Measurements from ENCODE around the gene LCN6. TPM values are rescaled to one million over a fixed set of nuclear protein-coding genes. Genes with fewer than 3 reads are reported as not detected.

LCN6 gene
- total and polyA plus RNA-seq, 2 donors (not counting 1 experiment from before 2014, with no cell fraction given), result 0.18 TPM; not detected in 1

DNA sequence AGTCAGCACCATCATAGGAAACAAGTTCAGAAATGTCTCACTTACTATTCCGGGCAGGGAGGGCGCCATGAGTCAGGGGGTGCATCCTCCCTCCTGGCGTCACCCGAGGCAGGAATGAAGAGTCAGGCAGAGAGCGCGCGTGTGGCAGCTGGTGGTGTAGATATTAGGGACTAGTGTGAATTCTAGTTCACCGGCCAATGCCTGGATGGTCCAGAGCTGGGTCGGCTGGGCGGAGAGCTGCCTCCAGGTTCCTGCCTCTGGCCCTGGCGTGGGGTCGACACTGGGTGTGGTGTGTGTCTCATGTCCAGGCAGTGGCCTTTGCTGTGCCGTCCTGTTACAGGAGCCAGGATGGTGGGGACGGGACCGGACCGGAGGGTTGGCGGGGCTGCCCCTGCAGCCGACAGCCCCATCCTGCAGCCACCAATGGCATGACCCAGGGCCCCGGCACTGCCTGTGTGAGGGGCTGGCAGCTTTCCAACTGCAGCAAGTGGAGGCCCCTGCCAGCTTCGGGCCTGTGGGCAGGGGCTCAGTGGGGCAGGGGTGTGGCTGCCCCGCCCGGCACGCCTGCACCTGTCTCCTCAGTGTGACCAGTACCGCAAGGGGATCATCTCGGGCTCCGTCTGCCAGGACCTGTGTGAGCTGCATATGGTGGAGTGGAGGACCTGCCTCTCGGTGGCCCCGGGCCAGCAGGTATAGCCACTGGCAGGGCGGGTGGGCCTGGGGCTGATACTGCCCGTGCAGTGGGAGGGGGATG, 26.8 kb downstream of the LCN6 start:
- H3K4me3 Mint-ChIP-seq, result no peak overlapping the region
- H3K9ac ChIP-seq (ENCODE audit: low read length), result no peak overlapping the region
- 83% methylated on average over 30 of the region's 30 CpGs for WGBS (ENCODE audit: insufficient coverage)
- H3K27me3 Mint-ChIP-seq, result peaks cover 2% of the 10 kb centered on the region
- H3K9me3 ChIP-seq (ENCODE audit: control extremely low read depth in 1 of 3, control insufficient read depth in 2 of 3, insufficient read depth in 1 of 3, low read length in 2 of 3), result no peaks in the 10 kb centered on the region
- H3K27ac Mint-ChIP-seq, result peak overlapping the region; percentile 16
- intact Hi-C loops (cut with micrococcal nuclease), result no loop called here
- H3K4me1 ChIP-seq (ENCODE audit: control insufficient read depth in 2 of 2, insufficient read depth in 2 of 2, low read length in 2 of 2), result peaks cover 20 to 38% of the 10 kb centered on the region in 2 donors
- TF ChIP-seq EZH2 (IDR thresholded peaks at IDR 0.05; ENCODE audit: borderline replicate concordance, insufficient read depth, low read depth, low read length, poor library complexity, severe bottlenecking), result no peak
- TF ChIP-seq, protein P1, sequence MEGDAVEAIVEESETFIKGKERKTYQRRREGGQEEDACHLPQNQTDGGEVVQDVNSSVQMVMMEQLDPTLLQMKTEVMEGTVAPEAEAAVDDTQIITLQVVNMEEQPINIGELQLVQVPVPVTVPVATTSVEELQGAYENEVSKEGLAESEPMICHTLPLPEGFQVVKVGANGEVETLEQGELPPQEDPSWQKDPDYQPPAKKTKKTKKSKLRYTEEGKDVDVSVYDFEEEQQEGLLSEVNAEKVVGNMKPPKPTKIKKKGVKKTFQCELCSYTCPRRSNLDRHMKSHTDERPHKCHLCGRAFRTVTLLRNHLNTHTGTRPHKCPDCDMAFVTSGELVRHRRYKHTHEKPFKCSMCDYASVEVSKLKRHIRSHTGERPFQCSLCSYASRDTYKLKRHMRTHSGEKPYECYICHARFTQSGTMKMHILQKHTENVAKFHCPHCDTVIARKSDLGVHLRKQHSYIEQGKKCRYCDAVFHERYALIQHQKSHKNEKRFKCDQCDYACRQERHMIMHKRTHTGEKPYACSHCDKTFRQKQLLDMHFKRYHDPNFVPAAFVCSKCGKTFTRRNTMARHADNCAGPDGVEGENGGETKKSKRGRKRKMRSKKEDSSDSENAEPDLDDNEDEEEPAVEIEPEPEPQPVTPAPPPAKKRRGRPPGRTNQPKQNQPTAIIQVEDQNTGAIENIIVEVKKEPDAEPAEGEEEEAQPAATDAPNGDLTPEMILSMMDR (IDR thresholded peaks at IDR 0.05), result no peak
- H2AFZ ChIP-seq (ENCODE audit: insufficient read depth, low read depth, low read length, poor library complexity, severe bottlenecking), result no peak overlapping the region
- no peaks in the 10 kb centered on the region for H3K27me3 ChIP-seq (replicated peaks in 1 of 4; ENCODE audit: control extremely low read depth in 1 of 4, control insufficient read depth in 3 of 4, insufficient read depth in 4 of 4, low read length in 3 of 4)
- H3K4me3 ChIP-seq (ENCODE audit: control extremely low read depth in 1 of 5, extremely low read depth in 1 of 5, insufficient read depth in 1 of 5, low read depth in 2 of 5, low read length in 4 of 5), result no peak overlapping the region
- ATAC-seq (ENCODE audit: low read depth) (no peak), DNase-seq (no peak)
- no peak overlapping the region for H3K4me2 ChIP-seq (replicated peaks; ENCODE audit: low read depth, low read length, poor library complexity, severe bottlenecking)
- H4K20me1 ChIP-seq (ENCODE audit: control insufficient read depth, insufficient read depth, low read length, poor library complexity, severe bottlenecking), result peaks cover 64% of the 10 kb centered on the region
- H3K36me3 ChIP-seq (replicated peaks in 1 of 2; ENCODE audit: control extremely low read depth in 1 of 2, control insufficient read depth in 1 of 2, extremely low read depth in 1 of 2, insufficient read depth in 2 of 2, low read length in 1 of 2), result peaks cover 0 to 48% of the 10 kb centered on the region in 2 experiments
- no peak overlapping the region for H3K27ac ChIP-seq (ENCODE audit: low read length in 2 of 2)
- peaks cover 22% of the 10 kb centered on the region for H3K79me2 ChIP-seq (ENCODE audit: control insufficient read depth, insufficient read depth, low read length)
- no peaks in the 10 kb centered on the region for H3K9me3 Mint-ChIP-seq (ENCODE audit: insufficient read depth)
- CTCF ChIA-PET, result no interaction called here
- H3K4me1 Mint-ChIP-seq, result peaks cover 38% of the 10 kb centered on the region
- POLR2A ChIA-PET, result interaction anchor here (0.7 to 1.6 kb wide), 2 partner anchors 8 to 69 kb away, joined by 3 to 4 read pairs; no protein-coding TSS in a partner anchor

DNA sequence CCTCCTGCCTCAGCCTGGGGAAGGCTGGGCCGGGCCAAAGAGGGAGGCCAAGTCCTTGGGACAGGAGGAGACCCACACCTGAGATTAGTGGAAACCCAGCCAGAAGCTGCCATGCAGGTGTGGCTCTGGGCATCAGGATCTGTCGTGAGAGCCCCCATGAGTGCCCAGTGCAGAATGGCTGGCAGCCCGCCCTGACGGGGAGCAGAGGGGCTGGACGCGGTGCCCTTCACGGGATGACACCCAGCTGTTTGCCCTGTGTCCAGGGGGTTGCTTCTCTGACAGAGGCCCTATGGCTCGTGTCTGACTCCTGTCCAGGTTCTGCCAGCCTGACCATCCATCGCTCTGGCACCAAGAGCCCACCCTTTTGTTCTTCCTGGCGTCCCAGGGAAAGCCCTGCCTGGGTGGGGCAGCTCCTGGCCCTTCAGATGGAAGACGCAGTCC, 27.4 kb downstream of the LCN6 start:
- WGBS (ENCODE audit: insufficient coverage), result 90% methylated on average over 11 of the region's 11 CpGs
- H3K27me3 ChIP-seq (replicated peaks in 1 of 4; ENCODE audit: control extremely low read depth in 1 of 4, control insufficient read depth in 3 of 4, insufficient read depth in 4 of 4, low read length in 3 of 4), result no peaks in the 10 kb centered on the region
- peaks cover 58% of the 10 kb centered on the region for H4K20me1 ChIP-seq (ENCODE audit: control insufficient read depth, insufficient read depth, low read length, poor library complexity, severe bottlenecking)
- Mint-ChIP-seq H3K27me3 (peaks cover 3% of the 10 kb centered on the region), H3K4me3 (no peak overlapping the region), H3K4me1 (peaks cover 32% of the 10 kb centered on the region), H3K27ac (peak overlapping the region; percentile 16), H3K9me3 (ENCODE audit: insufficient read depth) (no peaks in the 10 kb centered on the region)
- TF ChIP-seq, protein P1 (IDR thresholded peaks at IDR 0.05), result no peak
- TF ChIP-seq EZH2 (IDR thresholded peaks at IDR 0.05; ENCODE audit: borderline replicate concordance, insufficient read depth, low read depth, low read length, poor library complexity, severe bottlenecking), result no peak
- DNase-seq, result no peak
- no peak overlapping the region for H3K4me3 ChIP-seq (ENCODE audit: control extremely low read depth in 1 of 5, extremely low read depth in 1 of 5, insufficient read depth in 1 of 5, low read depth in 2 of 5, low read length in 4 of 5)
- ATAC-seq (ENCODE audit: low read depth), result no peak
- H2AFZ ChIP-seq (ENCODE audit: insufficient read depth, low read depth, low read length, poor library complexity, severe bottlenecking), result no peak overlapping the region
- POLR2A ChIA-PET, result interaction anchor here (0.7 kb wide), 1 partner anchor 70 kb away, joined by 3 read pairs; no protein-coding TSS in a partner anchor
- H3K27ac ChIP-seq (ENCODE audit: low read length in 2 of 2), result no peak overlapping the region
- no peak overlapping the region for H3K9ac ChIP-seq (ENCODE audit: low read length)
- intact Hi-C loops (cut with micrococcal nuclease), result no loop called here
- no peak overlapping the region for H3K4me2 ChIP-seq (replicated peaks; ENCODE audit: low read depth, low read length, poor library complexity, severe bottlenecking)
- peaks cover 18% of the 10 kb centered on the region for H3K79me2 ChIP-seq (ENCODE audit: control insufficient read depth, insufficient read depth, low read length)
- H3K36me3 ChIP-seq (replicated peaks in 1 of 2; ENCODE audit: control extremely low read depth in 1 of 2, control insufficient read depth in 1 of 2, extremely low read depth in 1 of 2, insufficient read depth in 2 of 2, low read length in 1 of 2), result peaks cover 0 to 42% of the 10 kb centered on the region in 2 experiments
- CTCF ChIA-PET, result no interaction called here
- no peaks in the 10 kb centered on the region for H3K9me3 ChIP-seq (ENCODE audit: control extremely low read depth in 1 of 3, control insufficient read depth in 2 of 3, insufficient read depth in 1 of 3, low read length in 2 of 3)
- peaks cover 14 to 32% of the 10 kb centered on the region in 2 donors for H3K4me1 ChIP-seq (ENCODE audit: control insufficient read depth in 2 of 2, insufficient read depth in 2 of 2, low read length in 2 of 2)
